HepG2 (cell line): ENCODE measurements around the gene SPTB. TPM values are rescaled to one million over a fixed set of nuclear protein-coding genes. Genes with fewer than 3 reads are reported as not detected.

Source experiments
- ATAC-seq: fragments of 200-7000 bp; cut with Tn5 transposase; 3 replicates; pipeline ENCODE4 v1.9.1; 2020; ENCODE audit warnings: mild to moderate bottlenecking, moderate library complexity
- BruUV-seq: library from RNA; stranded (reverse); fragments of 400-500 nt; replicated peaks from 2 replicates; lab custom pipeline; 2021; lab: Mats Ljungman, UMichigan
- CTCF ChIA-PET: fragments of 300-600 bp; formaldehyde crosslinking; extraction: SDS; loops from one replicate; lab custom pipeline; 2021; ENCODE audit warnings: low total read pairs, inconsistent platforms, low intra/inter-chr PET ratio; lab: Yijun Ruan, JAX
- POLR2A ChIA-PET: fragments of 350-600 bp; sonication (Branson Sonifier 250); formaldehyde crosslinking; loops from one replicate; lab custom pipeline; 2020; ENCODE audit warnings: antibody characterized with exemption, inconsistent platforms; lab: Yijun Ruan, JAX
- DNase-seq: peaks from one replicate; pipeline ENCODE4 v3.0.0-alpha.2; 2015; ENCODE audit warnings: low spot score
- FAIRE-seq: peaks from 3 replicates; lab custom pipeline; 2011; peaks lifted over from hg19 to GRCh38; lab: Jason Lieb, UNC
- H2AFZ ChIP-seq: one replicate; pipeline ENCODE4 v1.6.1; 2011; ENCODE audit warnings: low read length, inconsistent platforms
- H3K27ac ChIP-seq: fragments of 300-600 bp; 3 replicates; pipeline ENCODE4 v1.8.0; 2011; ENCODE audit warnings: mixed run types, mild to moderate bottlenecking, mixed read lengths, low read length, inconsistent platforms; ENCODE audit not compliant: insufficient read depth; ENCODE audit errors: extremely low read length
- H3K27me3 ChIP-seq, 2 experiments: fragments of 200-600 bp in 1 of 2; 2 replicates in 1 of 2; 3 replicates in 1 of 2; pipeline versions ENCODE4 v1.6.0 to v1.8.0; 2011; ENCODE audit warnings: low read length in 2 of 2, mild to moderate bottlenecking in 2 of 2, moderate library complexity in 2 of 2, inconsistent platforms in 1 of 2; ENCODE audit not compliant: insufficient read depth in 2 of 2, control insufficient read depth in 1 of 2
- H3K36me3 ChIP-seq, 2 experiments: fragments of 200-600 bp in 1 of 2; replicated peaks in 1 of 2; 2 replicates in 1 of 2; 3 replicates in 1 of 2; pipeline versions ENCODE4 v1.5.1 to v1.8.0; 2011; ENCODE audit warnings: low read length in 2 of 2, inconsistent platforms in 1 of 2; ENCODE audit not compliant: insufficient read depth in 2 of 2, control insufficient read depth in 1 of 2
- H3K4me1 ChIP-seq: 2 replicates; pipeline ENCODE4 v1.5.1; 2012; ENCODE audit warnings: low read length, inconsistent platforms; ENCODE audit not compliant: insufficient read depth
- H3K4me2 ChIP-seq: 2 replicates; pipeline ENCODE4 v1.6.0; 2011; ENCODE audit warnings: low read depth, low read length, inconsistent platforms
- H3K4me3 ChIP-seq, 3 experiments: fragments of 200-600 bp in 1 of 3; sonication (generic), shearing (Covaris generic) in 1 of 3; replicated peaks in 1 of 3; 2 replicates each; pipeline ENCODE4 v1.5.1; 2011 to 2016; ENCODE audit warnings: low read length in 3 of 3, inconsistent platforms in 2 of 3, low read depth in 2 of 3, mild to moderate bottlenecking in 2 of 3, control low read depth in 1 of 3, mixed read lengths in 1 of 3; ENCODE audit not compliant: insufficient read depth in 1 of 3
- H3K79me2 ChIP-seq: one replicate; pipeline ENCODE4 v1.6.1; 2011; ENCODE audit warnings: low read length, inconsistent platforms; ENCODE audit not compliant: insufficient read depth
- H3K9ac ChIP-seq: 2 replicates; pipeline ENCODE4 v1.6.0; 2011; ENCODE audit warnings: mild to moderate bottlenecking, low read depth, low read length, inconsistent platforms; ENCODE audit not compliant: insufficient read depth
- H3K9me3 ChIP-seq: 2 replicates; pipeline ENCODE4 v1.5.1; 2012; ENCODE audit warnings: mild to moderate bottlenecking, low read length
- H4K20me1 ChIP-seq: 2 replicates; pipeline ENCODE4 v1.6.0; 2011; ENCODE audit warnings: inconsistent platforms, mild to moderate bottlenecking, low read length, moderate library complexity; ENCODE audit not compliant: insufficient read depth
- HINFP ChIP-seq: sonication (generic); formaldehyde crosslinking; IDR thresholded peaks from 2 replicates; pipeline ENCODE4 v1.4.0; 2020; ENCODE audit warnings: low read depth, mild to moderate bottlenecking, missing genetic modification reagents
- STAT6 ChIP-seq: sonication (generic); formaldehyde crosslinking; IDR thresholded peaks from 2 replicates; pipeline ENCODE4 v1.4.0; 2020; ENCODE audit warnings: missing genetic modification reagents, mild to moderate bottlenecking, borderline replicate concordance
- ZNF574 ChIP-seq: sonication (generic); formaldehyde crosslinking; IDR thresholded peaks from 2 replicates; pipeline ENCODE4 v1.4.0; 2020; ENCODE audit warnings: missing genetic modification reagents
- WGBS: methylation state at CpG from one replicate; pipeline ENCODE4 v1.1.6; 2017; ENCODE audit warnings: low lambda C conversion rate; 5-methylcytosine and 5-hydroxymethylcytosine counted together
- in situ Hi-C: cut with HindIII; loops from 2 replicates; pipeline ENCODE4 v1.10.0; 2017; ENCODE audit warnings: low pct_unique_long_range_greater_than_20kb; ENCODE audit not compliant: extremely low pct_ligation_motif_present
- intact Hi-C: fragments of 100-400 bp; cut with micrococcal nuclease; formaldehyde crosslinking; loops from one replicate; pipeline ENCODE4 v1.10.0; 2022; ENCODE audit not compliant: unreplicated experiment
- polyA plus RNA-seq, 8 experiments: library from polyadenylated mRNA; depleted of rRNA in 3 of 8; stranded (reverse) in 7 of 8; unstranded in 1 of 8; fragments of >200 nt; fragmentation: Illumina TruSeq in 4 of 8; extraction: Trizol in 4 of 8; gene quantifications; 2 replicates each; pipeline versions ENCODE4 v1.2.1 to v1.2.3, GENCODE V29; 2011 to 2016; ENCODE audit warnings: low read depth in 4 of 8, missing spikeins in 1 of 8, mixed read lengths in 1 of 8; ENCODE audit not compliant: insufficient read depth in 1 of 8
- total RNA-seq, 5 experiments: library from RNA; depleted of rRNA; stranded (reverse); fragments of >200 nt; fragmentation: Illumina TruSeq; extraction: Trizol; gene quantifications; 2 replicates each; pipeline ENCODE4 v1.2.3, GENCODE V29; 2016; ENCODE audit warnings: low read depth in 1 of 5

The SPTB gene
- total and polyA plus RNA-seq, 2 of the 13 experiments (the other 11 are each of a cell fraction or from before 2014, with no cell fraction given), result 0.01 to 0.02 TPM

- BruUV-seq, result no TSS peak
- DNase-seq, result no peak
- H3K27me3 ChIP-seq, result peaks cover 7 to 36% of the 10 kb centered on the region in 2 experiments
Observed at GRCh38 chr14:64850369-64851137, 29.2 kb downstream of the SPTB start.

More at GRCh38 chr14:64850369-64851137, 29.2 kb downstream of the SPTB start:
- Histone ChIP-seq H3K9ac (no peak overlapping the region), H3K4me2 (no peak overlapping the region), H3K36me3 (no peaks in the 10 kb centered on the region), H3K4me1 (no peaks in the 10 kb centered on the region), H2AFZ (no peak overlapping the region), H3K4me3 (no peak overlapping the region), H3K9me3 (no peaks in the 10 kb centered on the region), H4K20me1 (no peaks in the 10 kb centered on the region), H3K79me2 (no peaks in the 10 kb centered on the region), H3K27ac (no peak overlapping the region)
- in situ Hi-C loops (no loop called here), intact Hi-C loops (no loop called here)
- ATAC-seq, result no peak
- no peak for TF ChIP-seq STAT6 (CRISPR knock-in tag)
- no peak for TF ChIP-seq HINFP (CRISPR knock-in tag)
- TF ChIP-seq ZNF574 (CRISPR knock-in tag), result no peak
- WGBS, result 1% methylated on average over 5 of the region's 5 CpGs
- FAIRE-seq, result no peak
- POLR2A ChIA-PET, result no interaction called here
- CTCF ChIA-PET, result no interaction called here
